Activated CD8-positive, alpha-beta T cell treated with anti-CD3 and anti-CD28 coated beads for 36 hours (primary cell): ENCODE measurements around the gene MBOAT2. TPM values are rescaled to one million over a fixed set of nuclear protein-coding genes. Genes with fewer than 3 reads are reported as not detected.
"Not testable (repeated sequence)": the region's sequence is repeated elsewhere in the genome, so short reads cannot be mapped to it uniquely, and the experiment has no call there.

Experiments
- ATAC-seq: fragments of 200-7000 bp; cut with Tn5 transposase; one replicate; pipeline ENCODE4 v1.10.0; 2021; ENCODE audit warnings: mild to moderate bottlenecking, moderate library complexity
- CTCF ChIA-PET: fragments of 350-600 bp; sonication (Branson Sonifier 250); formaldehyde crosslinking; loops from one replicate; lab custom pipeline; 2021; ENCODE audit warnings: antibody characterized with exemption; lab: Charles Lee
- POLR2A ChIA-PET: fragments of 350-600 bp; sonication (Branson Sonifier 250); formaldehyde crosslinking; loops from one replicate; lab custom pipeline; 2021; ENCODE audit warnings: antibody characterized with exemption; lab: Charles Lee
- DNase-seq: peaks from one replicate; pipeline ENCODE4 v3.0.0-alpha.2; 2020
- H3K27ac Mint-ChIP-seq: one replicate; pipeline ENCODE4 v1.8.0; 2021; ENCODE audit warnings: mild to moderate bottlenecking, mixed read lengths
- H3K27me3 Mint-ChIP-seq: one replicate; pipeline ENCODE4 v1.8.0; 2021; ENCODE audit warnings: mixed read lengths
- H3K36me3 Mint-ChIP-seq: one replicate; pipeline ENCODE4 v1.8.0; 2021; ENCODE audit warnings: low read depth, mixed read lengths
- H3K4me1 Mint-ChIP-seq: one replicate; pipeline ENCODE4 v1.8.0; 2021; ENCODE audit warnings: low read depth, mixed read lengths
- H3K4me3 Mint-ChIP-seq: one replicate; pipeline ENCODE4 v1.8.0; 2021; ENCODE audit warnings: mild to moderate bottlenecking, moderate library complexity, mixed read lengths
- H3K9me3 Mint-ChIP-seq: one replicate; pipeline ENCODE4 v1.8.0; 2021; ENCODE audit warnings: mixed read lengths
- CTCF ChIP-seq: fragments of 200-600 bp; IDR thresholded peaks from one replicate; pipeline ENCODE4 v1.8.0; 2022; ENCODE audit warnings: antibody characterized with exemption, mild to moderate bottlenecking
- intact Hi-C: fragments of 100-400 bp; cut with micrococcal nuclease; formaldehyde crosslinking; loops from one replicate; pipeline ENCODE4 v1.10.0; 2022
- total RNA-seq, 2 experiments: library from RNA; stranded (reverse); gene quantifications; one replicate each; pipeline ENCODE4 v1.2.3, GENCODE V29; 2021

The MBOAT2 gene
- total RNA-seq, 2 experiments from 2014 or later = 2.9 to 3.0 TPM

DNA sequence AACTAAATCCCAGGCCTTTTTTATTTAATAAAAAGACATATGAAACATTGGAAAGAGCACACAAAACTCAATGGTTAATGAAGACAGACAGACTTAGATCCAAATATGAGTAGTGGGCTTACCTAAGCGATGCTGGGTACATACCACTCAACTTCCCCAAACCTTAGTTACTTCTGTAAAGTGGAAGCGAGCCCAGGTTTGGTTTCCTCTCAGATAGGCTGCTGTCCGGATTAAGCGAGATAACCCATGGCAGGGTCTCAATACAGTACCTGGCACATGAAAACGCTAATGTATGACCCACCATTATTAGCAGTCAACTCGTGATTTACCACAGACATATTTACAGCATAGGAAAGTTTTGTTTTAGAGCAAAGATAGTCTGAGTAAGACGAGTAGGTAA lies 21.6 kb downstream of the MBOAT2 start:
- no peak overlapping the region for H3K27ac Mint-ChIP-seq
- intact Hi-C loops = no loop called here
- H3K4me3 Mint-ChIP-seq = no peak overlapping the region
- H3K27me3 Mint-ChIP-seq = peaks cover 4% of the 10 kb centered on the region
- TF ChIP-seq CTCF = no peak
- no peak for DNase-seq
- H3K9me3 Mint-ChIP-seq = no peaks in the 10 kb centered on the region
- no peaks in the 10 kb centered on the region for H3K4me1 Mint-ChIP-seq
- POLR2A ChIA-PET = no interaction called here
- CTCF ChIA-PET = no interaction called here
- H3K36me3 Mint-ChIP-seq = no peaks in the 10 kb centered on the region
- ATAC-seq = no peak

DNA sequence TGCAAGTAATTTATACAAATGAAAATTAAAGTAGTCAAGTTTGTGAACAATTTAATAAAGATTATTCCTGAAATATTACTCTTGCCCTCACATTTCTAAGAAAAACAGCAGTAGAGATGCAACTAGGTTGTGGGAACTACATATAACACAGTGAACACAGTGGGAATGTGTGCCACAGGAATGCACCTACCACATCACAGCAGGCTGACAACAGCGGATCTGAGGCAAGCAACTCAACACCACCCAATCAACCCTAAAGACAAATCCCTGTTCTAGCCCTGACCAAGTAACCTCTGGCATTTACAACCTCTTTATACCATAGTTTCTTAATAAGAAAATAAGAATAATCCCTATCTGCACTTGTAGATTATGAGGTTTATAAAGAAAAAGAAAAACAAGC lies 23.4 kb downstream of the MBOAT2 start:
- Mint-ChIP-seq H3K27me3 (peaks cover 2% of the 10 kb centered on the region), H3K4me3 (no peak overlapping the region), H3K27ac (no peak overlapping the region), H3K9me3 (no peaks in the 10 kb centered on the region), H3K36me3 (no peaks in the 10 kb centered on the region), H3K4me1 (no peaks in the 10 kb centered on the region)
- ATAC-seq = no peak
- DNase-seq = no peak
- no peak for TF ChIP-seq CTCF
- ChIA-PET POLR2A (no interaction called here), CTCF (no interaction called here)
- intact Hi-C loops = no loop called here

- Mint-ChIP-seq H3K36me3 (no peaks in the 10 kb centered on the region), H3K9me3 (no peaks in the 10 kb centered on the region), H3K27ac (no peak overlapping the region), H3K4me3 (no peak overlapping the region), H3K27me3 (peaks cover 2% of the 10 kb centered on the region), H3K4me1 (no peaks in the 10 kb centered on the region)
- ATAC-seq (no peak), DNase-seq (no peak)
- TF ChIP-seq CTCF = no peak
- POLR2A ChIA-PET = no interaction called here
- intact Hi-C loops = no loop called here
- CTCF ChIA-PET = no interaction called here
Observed at GRCh38 chr2:8977758-8978157, 25.7 kb downstream of the MBOAT2 start.

DNA sequence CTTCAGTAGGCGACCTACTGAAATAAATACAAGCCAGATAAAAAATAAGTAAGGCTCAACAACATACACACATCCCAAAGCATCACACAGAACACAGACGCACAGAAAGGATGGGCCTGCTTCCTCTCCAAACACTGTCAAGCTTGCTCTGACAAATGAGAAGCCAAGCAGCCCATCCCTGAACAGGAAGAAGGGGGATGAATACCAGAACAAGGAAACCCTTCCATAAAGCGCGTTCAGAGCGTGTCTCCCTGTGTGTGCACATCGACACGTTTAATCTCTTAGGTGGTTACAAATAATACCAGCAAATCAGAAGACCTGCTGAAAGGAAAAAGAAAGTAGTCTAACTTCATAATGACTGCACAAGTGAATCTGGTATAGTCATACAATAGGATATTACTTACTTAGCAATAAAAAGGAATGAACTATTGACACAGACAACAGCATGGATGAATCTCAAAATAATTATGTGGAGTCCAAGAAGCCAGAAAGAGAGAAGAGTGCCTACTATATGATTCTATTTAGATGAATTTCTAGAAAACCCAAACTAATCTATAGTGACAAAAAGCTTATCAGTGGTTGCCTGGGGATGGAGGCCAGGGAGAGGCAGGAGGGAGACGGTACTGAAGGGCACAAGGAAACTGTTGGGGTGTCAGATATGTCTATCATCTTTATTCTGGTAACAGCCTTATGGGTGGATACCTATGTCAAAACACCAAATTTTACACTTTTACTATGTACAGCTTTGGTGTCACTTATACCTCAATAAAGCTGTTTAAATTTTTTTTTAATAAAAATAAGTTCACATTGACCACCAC lies 26.8 kb downstream of the MBOAT2 start:
- ChIA-PET POLR2A (no interaction called here), CTCF (no interaction called here)
- Mint-ChIP-seq H3K36me3 (no peaks in the 10 kb centered on the region), H3K4me3 (no peak overlapping the region), H3K27ac (no peak overlapping the region), H3K9me3 (no peaks in the 10 kb centered on the region), H3K27me3 (peaks cover 2% of the 10 kb centered on the region), H3K4me1 (no peaks in the 10 kb centered on the region)
- ATAC-seq = no peak
- intact Hi-C loops = no loop called here
- no peak for DNase-seq
- TF ChIP-seq CTCF = no peak

- CTCF ChIA-PET = no interaction called here
- no peak for TF ChIP-seq CTCF
- no peak overlapping the region for H3K4me3 Mint-ChIP-seq
- no peak for DNase-seq
- no peaks in the 10 kb centered on the region for H3K36me3 Mint-ChIP-seq
- no peaks in the 10 kb centered on the region for H3K9me3 Mint-ChIP-seq
- POLR2A ChIA-PET = no interaction called here
- H3K27me3 Mint-ChIP-seq = no peaks in the 10 kb centered on the region
- H3K27ac Mint-ChIP-seq = no peak overlapping the region
- no peak for ATAC-seq
- intact Hi-C loops = no loop called here
- H3K4me1 Mint-ChIP-seq = no peaks in the 10 kb centered on the region
Observed at GRCh38 chr2:8974016-8974415, 29.5 kb downstream of the MBOAT2 start.

DNA sequence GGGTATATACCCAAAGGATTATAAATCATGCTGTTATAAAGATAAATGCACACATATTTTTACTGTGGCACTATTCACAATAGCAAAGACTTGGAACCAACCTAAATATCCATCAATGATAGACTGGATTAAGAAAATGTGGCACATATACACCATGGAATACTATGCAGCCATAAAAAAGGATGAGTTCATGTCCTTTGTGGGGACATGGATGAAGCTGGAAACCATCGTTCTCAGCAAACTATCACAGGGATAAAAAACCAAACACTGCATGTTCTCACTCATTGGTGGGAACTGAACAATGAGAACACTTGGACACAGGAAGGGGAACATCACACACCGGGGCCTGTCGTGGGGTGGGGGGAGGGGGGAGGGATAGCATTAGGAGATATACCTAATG lies 30.5 kb downstream of the MBOAT2 start:
- DNase-seq, H3K27ac Mint-ChIP-seq, CTCF ChIA-PET, ATAC-seq, H3K27me3 Mint-ChIP-seq, POLR2A ChIA-PET, intact Hi-C loops, H3K4me3 Mint-ChIP-seq, H3K9me3 Mint-ChIP-seq, H3K4me1 Mint-ChIP-seq, H3K36me3 Mint-ChIP-seq: not testable (repeated sequence)

GRCh38 chr2:8972535-8972934 lies 30.9 kb downstream of the MBOAT2 start:
- CTCF ChIA-PET, H3K36me3 Mint-ChIP-seq, POLR2A ChIA-PET: not testable (repeated sequence)

DNA sequence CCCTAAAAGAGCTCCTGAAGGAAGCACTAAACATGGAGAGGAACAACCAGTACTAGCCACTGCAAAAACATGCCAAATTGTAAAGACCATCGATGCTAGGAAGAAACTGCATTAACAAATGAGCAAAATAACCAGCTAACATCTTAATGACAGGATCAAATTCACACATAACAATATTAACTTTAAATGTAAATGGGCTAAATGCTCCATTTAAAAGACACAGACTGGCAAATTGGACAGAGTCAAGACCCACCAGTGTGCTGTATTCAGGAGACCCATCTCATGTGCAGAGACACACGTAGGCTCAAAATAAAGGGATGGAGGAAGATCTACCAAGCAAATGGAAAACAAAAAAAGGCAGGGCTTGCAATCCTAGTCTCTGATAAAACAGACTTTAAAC lies 34.1 kb downstream of the MBOAT2 start:
- intact Hi-C loops, H3K27me3 Mint-ChIP-seq, H3K4me1 Mint-ChIP-seq, DNase-seq, ATAC-seq, CTCF ChIA-PET, H3K36me3 Mint-ChIP-seq, H3K27ac Mint-ChIP-seq, H3K4me3 Mint-ChIP-seq, POLR2A ChIA-PET, H3K9me3 Mint-ChIP-seq: not testable (repeated sequence)

More at GRCh38 chr2:8972535-8972934, 30.9 kb downstream of the MBOAT2 start:
- intact Hi-C loops, H3K4me3 Mint-ChIP-seq, ATAC-seq, H3K27me3 Mint-ChIP-seq, H3K27ac Mint-ChIP-seq, H3K9me3 Mint-ChIP-seq, DNase-seq, H3K4me1 Mint-ChIP-seq: not testable (repeated sequence)
